Fibroblast of the aortic adventitia (primary cell): Measurements from ENCODE around the gene CELA3A. TPM values are rescaled to one million over a fixed set of nuclear protein-coding genes. Genes with fewer than 3 reads are reported as not detected.
A peak's percentile ranks its signal among the peaks of the same experiment; 100 is the strongest.
"Not testable (repeated sequence)": the region's sequence is repeated elsewhere in the genome, so short reads cannot be mapped to it uniquely, and the experiment has no call there.

Source experiments
- DNase-seq: peaks from one replicate; pipeline ENCODE4 v3.0.0-alpha.2; 2010; ENCODE audit warnings: low read depth
- H3K4me3 ChIP-seq: 2 replicates; pipeline ENCODE4 v1.5.1; 2011; ENCODE audit warnings: low read depth, mild to moderate bottlenecking, control low read depth, low read length, moderate library complexity
- total RNA-seq: library from RNA; depleted of rRNA; stranded (reverse); fragments of >200 nt; gene quantifications from 2 replicates; pipeline ENCODE4 v1.2.3, GENCODE V29; 2012; ENCODE audit warnings: low replicate concordance

CELA3A gene
- total RNA-seq, 1 donor: not detected

DNA sequence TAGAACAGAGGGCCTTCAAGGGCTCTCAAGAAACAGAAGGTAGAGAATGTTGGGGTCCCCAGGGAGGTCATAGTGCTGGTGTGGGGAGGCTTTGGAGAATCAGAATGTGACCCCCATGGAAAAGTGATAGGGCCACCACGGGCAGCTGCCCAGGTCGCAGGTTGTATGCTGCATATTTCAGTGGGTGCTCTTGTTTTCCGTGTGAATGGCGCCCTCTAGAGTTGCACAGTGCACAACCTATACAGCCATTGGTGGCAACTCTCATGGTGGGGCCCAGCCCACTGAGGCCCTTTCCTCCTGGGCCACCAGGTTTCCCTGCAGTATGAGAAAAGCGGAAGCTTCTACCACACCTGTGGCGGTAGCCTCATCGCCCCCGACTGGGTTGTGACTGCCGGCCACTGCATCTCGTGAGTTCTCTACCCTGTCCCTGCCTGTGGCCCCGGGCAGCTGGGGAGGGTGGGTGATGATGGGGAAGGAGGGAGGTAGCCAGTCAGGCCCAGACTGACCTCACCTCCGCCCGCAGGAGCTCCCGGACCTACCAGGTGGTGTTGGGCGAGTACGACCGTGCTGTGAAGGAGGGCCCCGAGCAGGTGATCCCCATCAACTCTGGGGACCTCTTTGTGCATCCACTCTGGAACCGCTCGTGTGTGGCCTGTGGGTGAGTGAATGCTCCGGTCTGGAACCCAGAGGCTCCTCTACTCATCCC is 20.8 kb upstream of the CELA3A start:
- peak; percentile 21 for DNase-seq
- not testable (repeated sequence) for H3K4me3 ChIP-seq

- DNase-seq, H3K4me3 ChIP-seq: not testable (repeated sequence)
Observed at GRCh38 chr1:21981253-21981652, 20.2 kb upstream of the CELA3A start.

GRCh38 chr1:21982122-21982521 is 19.3 kb upstream of the CELA3A start:
- DNase-seq: not testable (repeated sequence)

DNA sequence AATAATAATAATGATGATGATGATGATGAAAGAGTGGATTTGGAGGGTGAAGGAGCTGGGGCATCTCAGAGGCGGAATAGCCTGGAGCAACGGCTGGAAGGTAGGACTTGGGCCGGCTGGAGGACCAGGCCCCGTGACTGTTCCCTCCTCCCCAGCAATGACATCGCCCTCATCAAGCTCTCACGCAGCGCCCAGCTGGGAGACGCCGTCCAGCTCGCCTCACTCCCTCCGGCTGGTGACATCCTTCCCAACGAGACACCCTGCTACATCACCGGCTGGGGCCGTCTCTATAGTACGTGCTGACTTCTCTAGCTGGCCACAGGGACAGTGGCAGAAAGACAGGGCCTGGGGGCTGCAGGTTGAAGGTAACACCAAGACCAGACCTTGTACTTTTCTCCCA is 17.9 kb upstream of the CELA3A start:
- H3K4me3 ChIP-seq, DNase-seq: not testable (repeated sequence)

More at GRCh38 chr1:21982122-21982521, 19.3 kb upstream of the CELA3A start:
- H3K4me3 ChIP-seq: not testable (repeated sequence)

- not testable (repeated sequence) for DNase-seq, H3K4me3 ChIP-seq
Observed at GRCh38 chr1:21985893-21986292, 15.6 kb upstream of the CELA3A start.

DNA sequence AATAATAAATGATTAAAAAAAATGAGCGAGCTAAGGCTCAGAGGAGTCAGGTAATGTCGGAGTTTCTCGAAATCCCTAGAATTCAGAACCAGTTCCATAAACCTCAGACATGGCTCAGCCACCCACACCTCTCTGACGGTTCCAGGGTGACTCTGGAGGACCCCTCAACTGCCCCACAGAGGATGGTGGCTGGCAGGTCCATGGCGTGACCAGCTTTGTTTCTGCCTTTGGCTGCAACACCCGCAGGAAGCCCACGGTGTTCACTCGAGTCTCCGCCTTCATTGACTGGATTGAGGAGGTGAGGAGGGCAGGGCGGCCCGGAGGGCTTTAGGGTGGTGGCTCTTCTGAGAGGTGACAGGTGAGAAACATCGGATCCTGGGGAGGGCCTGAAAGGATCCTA is 15.1 kb upstream of the CELA3A start:
- not testable (repeated sequence) for DNase-seq, H3K4me3 ChIP-seq

- DNase-seq: peak; percentile 14
- not testable (repeated sequence) for H3K4me3 ChIP-seq
Observed at GRCh38 chr1:21989672-21990393, 11.6 kb upstream of the CELA3A start.

GRCh38 chr1:21992186-21992585 is 9.3 kb upstream of the CELA3A start:
- not testable (repeated sequence) for DNase-seq, H3K4me3 ChIP-seq

DNA sequence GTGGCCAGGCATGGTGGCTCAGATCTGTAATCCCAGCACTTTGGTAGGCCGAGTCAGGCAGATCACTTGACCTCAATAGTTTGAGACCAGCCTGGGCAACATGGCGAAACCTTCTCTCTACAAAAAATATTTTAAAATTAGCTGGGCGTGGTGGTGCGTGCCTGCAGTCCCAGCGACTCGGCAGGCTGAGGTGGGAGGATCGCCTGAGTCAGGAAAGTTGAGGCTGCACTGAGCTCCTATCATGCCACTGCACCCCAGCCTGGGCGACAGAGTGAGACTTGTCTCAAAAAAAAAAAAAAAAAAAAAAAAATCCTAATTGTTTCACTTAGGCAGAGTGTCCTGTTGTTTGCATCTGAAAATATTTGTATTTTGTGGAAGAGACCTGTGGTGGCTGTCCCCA is 6.7 kb upstream of the CELA3A start:
- DNase-seq, H3K4me3 ChIP-seq: not testable (repeated sequence)

DNA sequence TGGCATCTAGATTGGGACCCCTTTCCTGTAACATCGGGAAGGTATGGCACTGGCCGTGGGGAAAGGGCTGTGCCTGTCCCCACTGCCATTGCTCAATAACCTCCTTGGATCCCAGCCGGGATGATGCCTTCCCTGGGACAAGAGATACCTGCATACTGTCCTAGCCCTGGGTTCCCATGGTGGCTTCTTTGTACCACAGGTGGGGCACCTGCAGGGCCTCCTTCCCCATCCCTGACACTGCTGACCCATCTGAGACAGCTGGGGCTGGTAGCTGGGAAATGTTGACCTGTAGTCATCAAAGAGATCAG is 4.8 kb upstream of the CELA3A start:
- not testable (repeated sequence) for DNase-seq, H3K4me3 ChIP-seq

DNA sequence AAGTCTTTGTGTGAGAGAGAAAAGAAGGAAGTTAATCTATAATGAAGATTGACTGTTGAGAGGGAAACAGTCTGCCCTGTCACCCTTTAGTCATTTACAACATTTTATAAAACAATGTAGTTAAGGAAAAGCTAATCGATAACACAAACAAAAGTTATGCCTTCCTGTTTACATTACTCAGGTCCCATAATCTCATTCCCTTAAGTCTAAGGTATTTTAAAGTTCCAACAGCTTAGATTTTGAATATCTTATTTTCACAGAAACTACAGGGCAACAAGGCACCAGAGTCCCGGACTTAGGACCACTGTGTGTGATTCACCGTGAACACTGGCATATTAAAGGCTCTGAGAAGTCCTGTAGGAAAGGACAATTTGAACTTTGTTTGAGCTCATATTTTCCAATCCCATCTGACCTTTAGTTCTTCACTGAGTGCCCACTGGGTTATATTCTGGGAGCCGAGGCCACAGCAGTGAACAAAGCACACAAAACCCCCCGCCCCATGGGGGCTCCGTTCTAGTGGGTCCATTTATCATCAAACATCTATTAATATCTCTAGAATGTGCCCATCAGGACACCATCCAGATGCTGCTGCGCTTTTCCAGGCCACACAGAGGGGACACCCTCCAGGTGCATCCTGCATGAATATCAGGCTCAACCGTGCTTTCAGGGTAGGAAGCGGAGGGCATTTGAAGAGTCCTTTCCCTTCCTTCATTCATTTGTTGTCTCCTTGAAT is 3.4 kb upstream of the CELA3A start:
- DNase-seq: peak; percentile 20
- H3K4me3 ChIP-seq: not testable (repeated sequence)

GRCh38 chr1:21998624-21999294 is 2.7 kb upstream of the CELA3A start:
- DNase-seq: not testable (repeated sequence)

DNA sequence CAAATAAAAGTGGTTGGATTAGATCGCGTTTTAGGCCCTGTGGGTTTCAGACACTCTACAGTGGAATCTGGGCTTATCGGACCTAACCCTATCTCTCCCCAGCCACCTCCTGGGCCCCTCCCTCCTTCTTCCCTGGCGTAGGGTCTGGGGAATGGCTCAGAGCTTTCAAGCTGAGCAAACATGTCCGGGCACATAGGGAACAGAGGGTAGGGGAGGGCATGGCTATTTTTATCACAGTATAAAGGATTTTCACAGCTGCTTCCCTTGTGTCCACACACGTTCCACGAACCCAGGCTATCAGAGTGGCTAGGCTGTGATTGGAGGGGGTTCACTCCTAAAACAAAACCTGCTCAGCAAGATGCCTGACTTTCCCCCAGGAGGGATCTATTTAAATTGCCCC is 1.8 kb upstream of the CELA3A start:
- H3K4me3 ChIP-seq, DNase-seq: not testable (repeated sequence)

More at GRCh38 chr1:21998624-21999294, 2.7 kb upstream of the CELA3A start:
- H3K4me3 ChIP-seq: not testable (repeated sequence)

DNA sequence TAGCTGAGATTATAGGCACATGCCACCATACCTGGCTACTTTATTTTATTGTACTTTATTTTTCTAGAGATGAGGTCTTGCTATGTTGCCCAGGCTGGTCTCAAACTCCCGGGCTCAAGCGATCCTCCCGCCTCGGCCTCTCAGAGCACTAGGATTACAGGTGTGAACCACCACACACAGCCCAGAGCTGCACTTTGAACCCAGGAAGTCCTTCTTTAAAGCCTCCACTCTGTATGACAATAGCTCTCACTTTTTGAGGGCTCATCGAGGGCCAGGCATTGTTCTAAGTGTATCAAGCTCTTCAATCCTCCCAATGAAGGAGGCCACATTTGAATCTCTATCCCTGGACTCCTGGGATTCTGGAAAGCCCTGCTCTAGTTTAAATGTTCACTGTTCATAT is 1.0 kb downstream of the CELA3A start:
- not testable (repeated sequence) for DNase-seq, H3K4me3 ChIP-seq

DNA sequence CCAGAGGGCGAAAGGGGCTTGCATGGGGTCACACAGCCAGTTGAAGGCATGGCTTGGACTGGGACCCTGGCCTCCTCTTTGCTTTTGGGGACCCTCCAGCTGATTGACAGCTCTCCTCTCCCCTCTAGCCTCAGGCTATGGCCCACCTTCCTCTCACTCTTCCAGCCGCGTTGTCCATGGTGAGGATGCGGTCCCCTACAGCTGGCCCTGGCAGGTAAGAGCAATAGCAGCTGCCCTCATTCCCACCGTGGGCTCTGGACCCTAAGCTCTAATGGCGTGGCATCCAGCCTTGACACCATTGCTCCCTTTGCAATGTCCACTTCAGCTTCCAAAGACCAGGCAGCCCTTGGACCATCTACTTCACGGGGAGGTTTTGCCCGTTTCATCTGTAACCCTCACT is 1.4 kb downstream of the CELA3A start:
- DNase-seq, H3K4me3 ChIP-seq: not testable (repeated sequence)

- H3K4me3 ChIP-seq, DNase-seq: not testable (repeated sequence)
Observed at GRCh38 chr1:22003959-22004358, 2.5 kb downstream of the CELA3A start.
